NCI-H1092 treated with DMSO at 0.1 percent for 48 hours (cell line): Measurements from ENCODE around the gene PPP1R15A.
"Not testable (repeated sequence)": the region's sequence is repeated elsewhere in the genome, so short reads cannot be mapped to it uniquely, and the experiment has no call there.

Experiments used
- DNase-seq: peaks from one replicate; lab custom pipeline; 2025; lab: John Stamatoyannopoulos, UW

Gene PPP1R15A

GRCh38 chr19:48872182-48872883, at the start of gene PPP1R15A:
TSS of gene PPP1R15A (plus strand) at chr19:48872421. CDS start at chr19:48873234, 813 bp downstream.
- DNase-seq, result peak; percentile 93

- DNase-seq, result no peak
These were observed 49.7 kb upstream of the PPP1R15A start for GRCh38 chr19:48822514-48822913.

GRCh38 chr19:48826606-48827020, 45.6 kb upstream of the PPP1R15A start:
- no peak for DNase-seq

- DNase-seq, result no peak
These were observed 42.1 kb upstream of the PPP1R15A start for GRCh38 chr19:48830088-48830487.

- no peak for DNase-seq
These were observed 41.3 kb upstream of the PPP1R15A start for GRCh38 chr19:48830965-48831364.

- DNase-seq, result no peak
These were observed 39.2 kb upstream of the PPP1R15A start for GRCh38 chr19:48833049-48833448.

GRCh38 chr19:48833977-48834376, 38.2 kb upstream of the PPP1R15A start:
- DNase-seq, result no peak

- peak; percentile 76 for DNase-seq
These were observed 36.5 kb upstream of the PPP1R15A start for GRCh38 chr19:48835734-48836088.

- no peak for DNase-seq
These were observed 35.9 kb upstream of the PPP1R15A start, which contains the start of gene HSD17B14 for GRCh38 chr19:48836089-48837017. TSS of gene HSD17B14 (minus strand) at chr19:48836491. CDS start at chr19:48836411, 80 bp downstream.

- DNase-seq, result peak; percentile 48
These were observed 35.1 kb upstream of the PPP1R15A start for GRCh38 chr19:48837051-48837524.

GRCh38 chr19:48837687-48838086, 34.5 kb upstream of the PPP1R15A start:
- no peak for DNase-seq

GRCh38 chr19:48841047-48841446, 31.2 kb upstream of the PPP1R15A start:
- DNase-seq, result no peak

GRCh38 chr19:48841571-48841970, 30.6 kb upstream of the PPP1R15A start:
- no peak for DNase-seq

GRCh38 chr19:48842789-48843162, 29.4 kb upstream of the PPP1R15A start:
- peak; percentile 15 for DNase-seq

GRCh38 chr19:48844472-48844871, 27.7 kb upstream of the PPP1R15A start:
- DNase-seq, result no peak

GRCh38 chr19:48845384-48845783, 26.8 kb upstream of the PPP1R15A start:
- no peak for DNase-seq

GRCh38 chr19:48846659-48847058, 25.6 kb upstream of the PPP1R15A start:
- not testable (repeated sequence) for DNase-seq

GRCh38 chr19:48852292-48852691, 19.9 kb upstream of the PPP1R15A start:
- DNase-seq, result no peak

GRCh38 chr19:48853483-48853882, 18.7 kb upstream of the PPP1R15A start:
- DNase-seq, result no peak

GRCh38 chr19:48854103-48854502, 18.1 kb upstream of the PPP1R15A start:
- no peak for DNase-seq

- no peak for DNase-seq
These were observed 15.3 kb upstream of the PPP1R15A start for GRCh38 chr19:48856921-48857320.

- no peak for DNase-seq
These were observed 13.1 kb upstream of the PPP1R15A start for GRCh38 chr19:48858984-48859710.
